Calu3 (cell line): ENCODE measurements around the gene GABPB2. TPM values are rescaled to one million over a fixed set of nuclear protein-coding genes. Genes with fewer than 3 reads are reported as not detected.
A peak's percentile ranks its signal among the peaks of the same experiment; 100 is the strongest.

Experiments used
- BruUV-seq: library from RNA; stranded (reverse); fragments of 400-500 nt; replicated peaks from 2 replicates; lab custom pipeline; 2021; lab: Mats Ljungman, UMichigan
- CTCF ChIA-PET: fragments of 300-600 bp; sonication (Branson Sonifier 250); formaldehyde crosslinking; loops from one replicate; lab custom pipeline; 2022; ENCODE audit warnings: antibody characterized with exemption; lab: Charles Lee
- DNase-seq: peaks from one replicate; pipeline ENCODE4 v3.0.0; 2022
- H3K27ac Mint-ChIP-seq: one replicate; pipeline ENCODE4 v1.8.0; 2022; ENCODE audit warnings: mixed read lengths; ENCODE audit not compliant: unreplicated experiment
- H3K27me3 Mint-ChIP-seq: one replicate; pipeline ENCODE4 v1.8.0; 2022; ENCODE audit warnings: mixed read lengths; ENCODE audit not compliant: unreplicated experiment
- H3K36me3 Mint-ChIP-seq: one replicate; pipeline ENCODE4 v1.8.0; 2022; ENCODE audit warnings: mild to moderate bottlenecking, moderate library complexity, mixed read lengths; ENCODE audit not compliant: insufficient read depth, unreplicated experiment
- H3K4me1 Mint-ChIP-seq: one replicate; pipeline ENCODE4 v1.8.0; 2022; ENCODE audit warnings: mild to moderate bottlenecking, low read depth, mixed read lengths; ENCODE audit not compliant: unreplicated experiment
- H3K4me3 Mint-ChIP-seq: one replicate; pipeline ENCODE4 v1.8.0; 2022; ENCODE audit warnings: mild to moderate bottlenecking, low read depth, moderate library complexity, mixed read lengths; ENCODE audit not compliant: unreplicated experiment
- H3K9me3 Mint-ChIP-seq: one replicate; pipeline ENCODE4 v1.8.0; 2022; ENCODE audit warnings: low read depth, mixed read lengths; ENCODE audit not compliant: unreplicated experiment
- intact Hi-C: fragments of 100-400 bp; cut with micrococcal nuclease; formaldehyde crosslinking; loops from one replicate; pipeline ENCODE4 v1.10.0; 2022; ENCODE audit not compliant: unreplicated experiment
- total RNA-seq: library from RNA; stranded (reverse); gene quantifications from 2 replicates; pipeline ENCODE4 v1.2.3, GENCODE V29; 2022
- TF ChIP-seq, protein P1 (sequence below): fragments of 200-600 bp; IDR thresholded peaks from one replicate; pipeline ENCODE4 v1.8.0; 2022; ENCODE audit warnings: antibody characterized with exemption; ENCODE audit not compliant: unreplicated experiment

The GABPB2 gene
- total RNA-seq, 1 experiment from 2014 or later: 10.9 TPM

DNA sequence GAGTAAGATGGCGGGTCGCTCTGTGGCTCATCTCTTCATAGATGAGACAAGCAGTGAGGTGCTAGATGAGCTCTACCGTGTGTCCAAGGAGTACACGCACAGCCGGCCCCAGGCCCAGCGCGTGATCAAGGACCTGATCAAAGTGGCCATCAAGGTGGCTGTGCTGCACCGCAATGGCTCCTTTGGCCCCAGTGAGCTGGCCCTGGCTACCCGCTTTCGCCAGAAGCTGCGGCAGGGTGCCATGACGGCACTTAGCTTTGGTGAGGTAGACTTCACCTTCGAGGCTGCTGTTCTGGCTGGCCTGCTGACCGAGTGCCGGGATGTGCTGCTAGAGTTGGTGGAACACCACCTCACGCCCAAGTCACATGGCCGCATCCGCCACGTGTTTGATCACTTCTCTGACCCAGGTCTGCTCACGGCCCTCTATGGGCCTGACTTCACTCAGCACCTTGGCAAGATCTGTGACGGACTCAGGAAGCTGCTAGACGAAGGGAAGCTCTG, 88.2 kb downstream of the GABPB2 start:
- no peak for DNase-seq
- Mint-ChIP-seq H3K27me3 (no peaks in the 10 kb centered on the region), H3K36me3 (no peaks in the 10 kb centered on the region), H3K4me1 (no peaks in the 10 kb centered on the region), H3K27ac (no peak overlapping the region), H3K9me3 (no peaks in the 10 kb centered on the region), H3K4me3 (no peak overlapping the region)
- intact Hi-C loops: no loop called here
- TF ChIP-seq, protein P1, sequence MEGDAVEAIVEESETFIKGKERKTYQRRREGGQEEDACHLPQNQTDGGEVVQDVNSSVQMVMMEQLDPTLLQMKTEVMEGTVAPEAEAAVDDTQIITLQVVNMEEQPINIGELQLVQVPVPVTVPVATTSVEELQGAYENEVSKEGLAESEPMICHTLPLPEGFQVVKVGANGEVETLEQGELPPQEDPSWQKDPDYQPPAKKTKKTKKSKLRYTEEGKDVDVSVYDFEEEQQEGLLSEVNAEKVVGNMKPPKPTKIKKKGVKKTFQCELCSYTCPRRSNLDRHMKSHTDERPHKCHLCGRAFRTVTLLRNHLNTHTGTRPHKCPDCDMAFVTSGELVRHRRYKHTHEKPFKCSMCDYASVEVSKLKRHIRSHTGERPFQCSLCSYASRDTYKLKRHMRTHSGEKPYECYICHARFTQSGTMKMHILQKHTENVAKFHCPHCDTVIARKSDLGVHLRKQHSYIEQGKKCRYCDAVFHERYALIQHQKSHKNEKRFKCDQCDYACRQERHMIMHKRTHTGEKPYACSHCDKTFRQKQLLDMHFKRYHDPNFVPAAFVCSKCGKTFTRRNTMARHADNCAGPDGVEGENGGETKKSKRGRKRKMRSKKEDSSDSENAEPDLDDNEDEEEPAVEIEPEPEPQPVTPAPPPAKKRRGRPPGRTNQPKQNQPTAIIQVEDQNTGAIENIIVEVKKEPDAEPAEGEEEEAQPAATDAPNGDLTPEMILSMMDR: no peak
- CTCF ChIA-PET: interaction anchor here (0.8 to 1.8 kb wide), 3 partner anchors 49 to 88 kb away, joined by 3 to 8 read pairs (median 7); partner anchors contain the start of gene GABPB2
- no TSS peak for BruUV-seq

DNA sequence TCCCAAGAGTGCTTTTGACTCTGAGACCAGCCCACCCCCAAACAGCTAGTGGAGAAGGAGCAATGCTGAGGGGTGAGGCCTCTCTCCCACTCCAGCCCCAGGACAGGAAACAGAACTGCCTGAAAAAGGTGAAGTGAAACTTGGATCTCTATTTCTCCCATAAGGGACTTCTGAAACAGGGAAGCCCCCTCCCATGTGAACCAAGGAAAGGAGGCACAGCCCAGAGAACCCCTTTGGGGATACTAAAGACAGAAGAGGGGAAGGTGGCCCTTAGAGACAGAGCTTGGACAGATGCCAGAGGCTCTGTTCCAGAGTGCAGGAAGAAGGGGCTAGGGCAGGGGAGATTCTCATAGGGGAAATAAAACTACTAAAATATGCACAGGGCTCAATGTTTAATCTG, 88.8 kb downstream of the GABPB2 start:
- H3K9me3 Mint-ChIP-seq: no peaks in the 10 kb centered on the region

DNA sequence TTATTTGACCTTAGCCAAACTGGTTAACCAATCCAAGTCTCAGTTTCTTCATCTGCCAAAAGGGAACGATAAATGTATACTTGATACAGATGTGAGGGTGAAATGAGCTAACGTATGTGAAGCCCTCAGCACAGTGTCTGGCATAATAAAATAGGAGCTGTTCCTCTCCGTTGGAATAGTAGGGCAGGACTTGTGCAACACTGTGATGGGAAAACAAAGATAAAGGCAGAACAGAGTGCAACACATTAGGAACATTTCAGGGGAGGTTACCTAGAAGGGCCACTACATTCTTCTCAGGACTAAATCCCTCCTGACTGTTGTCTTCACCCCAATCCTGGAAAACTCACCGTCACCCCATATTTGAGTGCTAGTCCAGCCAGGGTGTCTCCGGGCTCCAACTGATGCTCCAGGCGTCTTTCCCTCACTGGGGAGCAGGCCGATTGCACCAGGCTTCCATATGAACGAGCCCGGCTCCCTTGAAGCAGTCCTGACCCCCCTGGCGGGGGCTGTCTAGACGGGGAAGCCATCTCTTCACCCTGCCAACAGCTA, 94.2 kb downstream of the GABPB2 start:
- DNase-seq: no peak
- TF ChIP-seq, protein P1: no peak
- CTCF ChIA-PET: no interaction called here
- intact Hi-C loops: no loop called here
- H3K4me3 Mint-ChIP-seq: peak overlapping the region; percentile 95
- H3K9me3 Mint-ChIP-seq: no peaks in the 10 kb centered on the region
- no TSS peak for BruUV-seq
- H3K36me3 Mint-ChIP-seq: peaks cover 37% of the 10 kb centered on the region
- H3K4me1 Mint-ChIP-seq: peaks cover 16% of the 10 kb centered on the region
- H3K27ac Mint-ChIP-seq: no peak overlapping the region
- H3K27me3 Mint-ChIP-seq: no peaks in the 10 kb centered on the region

More for the DNA sequence above, 88.8 kb downstream of the GABPB2 start:
- Mint-ChIP-seq H3K4me3 (no peak overlapping the region), H3K36me3 (no peaks in the 10 kb centered on the region), H3K4me1 (peaks cover 1% of the 10 kb centered on the region), H3K27me3 (no peaks in the 10 kb centered on the region), H3K27ac (no peak overlapping the region)
- TF ChIP-seq, protein P1: no peak
- CTCF ChIA-PET: interaction anchor here (1.4 to 1.8 kb wide), 2 partner anchors 60 to 88 kb away, joined by 3 to 8 read pairs; partner anchors contain the start of gene GABPB2
- intact Hi-C loops: no loop called here
- BruUV-seq: no TSS peak
- DNase-seq: no peak

DNA sequence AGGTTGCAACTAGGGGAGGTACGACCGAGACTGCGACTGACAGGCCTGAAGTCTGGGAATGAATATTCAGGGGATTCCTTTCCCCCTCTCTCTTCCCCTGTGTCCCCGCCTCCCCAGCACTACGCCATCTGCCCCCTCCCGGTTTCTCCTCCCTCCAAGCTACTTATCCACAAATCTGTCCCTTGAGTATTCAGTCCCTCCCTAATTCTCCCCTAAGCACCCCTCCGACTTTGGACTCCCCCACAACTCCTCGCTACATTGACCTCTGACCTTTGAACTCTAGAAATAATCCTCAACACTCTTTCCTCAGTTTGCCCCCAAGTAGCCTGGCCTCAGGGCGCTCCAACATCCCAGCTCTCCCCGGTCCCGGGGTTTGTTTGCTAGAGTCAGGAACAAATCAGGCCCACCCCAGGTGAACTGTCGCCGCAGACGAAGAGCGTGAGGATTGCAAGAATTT, 94.7 kb downstream of the GABPB2 start:
- no peaks in the 10 kb centered on the region for H3K27me3 Mint-ChIP-seq
- CTCF ChIA-PET: no interaction called here
- DNase-seq: peak; percentile 12
- peaks cover 16% of the 10 kb centered on the region for H3K4me1 Mint-ChIP-seq
- peaks cover 37% of the 10 kb centered on the region for H3K36me3 Mint-ChIP-seq
- intact Hi-C loops: no loop called here
- BruUV-seq: no TSS peak
- H3K9me3 Mint-ChIP-seq: no peaks in the 10 kb centered on the region
- TF ChIP-seq, protein P1: no peak
- peak overlapping the region; percentile 95 for H3K4me3 Mint-ChIP-seq
- peak overlapping the region; percentile 96 for H3K27ac Mint-ChIP-seq
